GM21390 (cell line): ENCODE data around the gene CFAP298.
"Not testable (repeated sequence)": the region's sequence is repeated elsewhere in the genome, so short reads cannot be mapped to it uniquely, and the experiment has no call there.

Experiments used
- ATAC-seq: cut with Tn5 transposase; IDR thresholded peaks from one replicate; pipeline ENCODE4 v1.9.1; 2021; ENCODE audit not compliant: unreplicated experiment

The CFAP298 gene

GRCh38 chr21:32612075-32612998 is at the start of gene CFAP298:
TSS of gene CFAP298 (minus strand) at chr21:32612377. CDS start at chr21:32612243, 134 bp downstream.
- ATAC-seq = peak; percentile 92

- ATAC-seq = not testable (repeated sequence)
Observed at GRCh38 chr21:32661026-32661782, 49.0 kb upstream of the CFAP298 start.

GRCh38 chr21:32658524-32658923 is 46.3 kb upstream of the CFAP298 start:
- no peak for ATAC-seq

GRCh38 chr21:32653326-32653901 is 41.2 kb upstream of the CFAP298 start:
- peak; percentile 55 for ATAC-seq

GRCh38 chr21:32648165-32648564 is 36.0 kb upstream of the CFAP298 start:
- ATAC-seq = no peak

- no peak for ATAC-seq
Observed at GRCh38 chr21:32645261-32646182, 33.3 kb upstream of the CFAP298 start.

GRCh38 chr21:32641710-32642698 is 29.8 kb upstream of the CFAP298 start:
- ATAC-seq = no peak

- no peak for ATAC-seq
Observed at GRCh38 chr21:32626621-32627196, 14.5 kb upstream of the CFAP298 start.

- ATAC-seq = not testable (repeated sequence)
Observed at GRCh38 chr21:32618218-32618617, 6.0 kb upstream of the CFAP298 start.

GRCh38 chr21:32613436-32614043 is 1.4 kb upstream of the CFAP298 start:
- no peak for ATAC-seq

- no peak for ATAC-seq
Observed at GRCh38 chr21:32612999-32613337, 791 bp upstream of the CFAP298 start.

GRCh38 chr21:32611471-32611997 is 643 bp downstream of the CFAP298 start:
- ATAC-seq = no peak

- not testable (repeated sequence) for ATAC-seq
Observed at GRCh38 chr21:32610940-32611339, 1.2 kb downstream of the CFAP298 start.

- ATAC-seq = no peak
Observed at GRCh38 chr21:32608851-32609250, 3.3 kb downstream of the CFAP298 start.

GRCh38 chr21:32605469-32605868 is 6.7 kb downstream of the CFAP298 start:
- ATAC-seq = no peak

GRCh38 chr21:32604464-32604863 is 7.7 kb downstream of the CFAP298 start:
- ATAC-seq = no peak

GRCh38 chr21:32603131-32603530 is 9.0 kb downstream of the CFAP298 start:
- ATAC-seq = no peak

GRCh38 chr21:32602099-32602498 is 10.1 kb downstream of the CFAP298 start:
- no peak for ATAC-seq
